HL-60/S4 treated with phorbol 12-myristate 13-acetate at 8.2 ng/mL for 4 days and 3 days (cell line): Measurements from ENCODE around the gene KNDC1.
"Not testable (repeated sequence)": the region's sequence is repeated elsewhere in the genome, so short reads cannot be mapped to it uniquely, and the experiment has no call there.

ENCODE experiments used
- in situ Hi-C: fragments of 300-500 bp; cut with MboI; formaldehyde crosslinking; loops from 2 replicates; pipeline ENCODE4 v1.15.0; 2022; ENCODE audit warnings: low sequenced_read_pairs

The KNDC1 gene

DNA sequence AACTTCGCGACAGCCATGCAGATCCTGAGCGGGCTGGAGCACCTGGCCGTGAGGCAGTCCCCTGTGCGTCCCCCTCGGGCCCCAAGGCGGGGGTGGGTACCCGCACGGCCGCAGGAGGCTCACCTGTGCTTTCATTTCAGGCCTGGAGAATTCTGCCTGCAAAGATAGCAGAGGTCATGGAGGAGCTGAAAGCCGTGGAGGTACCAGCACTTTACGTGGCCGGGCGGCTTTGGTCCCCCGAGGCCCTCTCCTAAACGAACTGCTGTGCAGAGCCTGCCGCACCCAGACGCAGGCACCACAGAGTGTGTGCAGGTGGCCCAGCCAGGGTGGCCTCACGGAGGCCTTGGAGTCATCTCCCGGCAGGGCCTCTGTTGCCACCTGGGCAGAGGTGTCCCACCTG lies 58.9 kb downstream of the KNDC1 start:
- in situ Hi-C loops = no loop called here

DNA sequence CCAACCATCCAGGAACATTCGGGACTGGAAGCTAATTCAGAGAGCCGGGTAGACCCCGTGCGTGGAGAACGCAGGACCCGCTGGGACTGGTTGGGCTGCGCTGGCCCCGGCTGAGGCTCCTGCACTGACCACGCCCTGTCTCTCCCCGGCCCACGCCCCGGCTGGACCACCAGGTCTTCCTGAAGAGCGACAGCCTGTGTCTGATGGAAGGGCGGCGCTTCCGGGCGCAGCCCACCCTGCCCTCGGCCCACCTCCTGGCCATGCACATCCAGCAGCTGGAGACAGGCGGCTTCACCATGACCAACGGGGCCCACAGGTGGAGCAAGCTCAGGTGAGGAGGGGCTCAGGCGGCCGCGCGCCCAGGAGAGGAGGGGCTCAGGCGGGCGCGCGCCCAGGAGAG lies 59.8 kb downstream of the KNDC1 start:
- in situ Hi-C loops = no loop called here

DNA sequence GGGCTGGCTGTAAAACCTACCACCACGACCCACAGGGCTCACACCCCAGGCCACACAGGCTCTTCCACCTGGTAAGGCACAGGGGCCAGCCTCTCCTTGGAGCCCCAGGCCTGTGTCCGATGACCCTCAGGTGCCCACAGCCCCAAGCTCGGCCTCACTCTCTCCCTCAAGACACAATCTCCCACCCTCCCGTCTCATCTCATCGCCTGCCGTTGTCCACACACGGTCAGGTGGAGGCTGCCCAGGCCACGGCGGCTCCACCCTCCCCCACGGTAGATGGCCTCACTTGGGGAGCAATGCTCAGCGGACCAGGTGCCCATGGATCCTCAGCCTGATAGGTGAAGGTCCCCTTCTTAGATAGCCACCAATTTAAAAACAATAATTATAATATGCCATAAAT lies 61.3 kb downstream of the KNDC1 start:
- in situ Hi-C loops = no loop called here

DNA sequence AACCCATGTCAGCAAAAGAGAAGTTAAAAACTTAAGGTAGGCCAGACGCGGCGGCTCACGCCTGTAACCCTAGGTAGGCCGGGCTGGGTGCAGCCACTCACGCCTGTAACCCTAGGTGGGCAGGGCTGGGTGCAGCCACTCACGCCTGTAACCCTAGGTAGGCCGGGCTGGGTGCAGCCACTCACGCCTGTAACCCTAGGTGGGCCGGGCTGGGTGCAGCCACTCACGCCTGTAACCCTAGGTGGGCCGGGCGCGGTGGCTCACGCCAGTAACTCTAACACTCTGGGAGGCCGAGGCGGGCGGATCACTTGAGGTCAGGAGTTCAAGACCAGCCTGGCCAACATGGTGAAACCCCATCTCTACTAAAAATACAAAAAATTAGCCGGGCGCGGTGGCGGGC lies 61.7 kb downstream of the KNDC1 start:
- in situ Hi-C loops = not testable (repeated sequence)

DNA sequence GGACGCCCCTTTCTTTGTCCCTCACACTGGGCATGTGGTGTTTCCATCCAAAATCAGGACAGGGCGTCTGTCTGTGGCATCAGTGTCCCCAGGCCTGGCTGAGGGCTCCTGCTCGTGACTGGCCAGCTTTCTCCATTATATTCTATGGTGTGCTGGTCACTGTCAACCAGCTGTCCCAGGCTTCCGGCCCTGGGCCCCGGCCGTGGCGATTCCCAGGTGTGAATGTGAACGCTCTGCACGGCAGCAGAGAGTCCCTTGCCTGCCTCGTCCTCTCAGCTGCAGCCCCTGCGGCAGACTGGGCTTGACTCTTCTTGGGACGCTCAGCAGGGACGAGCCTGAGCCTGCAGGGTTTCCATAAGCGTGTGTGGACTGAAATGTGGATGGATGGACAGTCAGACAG lies 64.1 kb downstream of the KNDC1 start:
- in situ Hi-C loops = no loop called here

DNA sequence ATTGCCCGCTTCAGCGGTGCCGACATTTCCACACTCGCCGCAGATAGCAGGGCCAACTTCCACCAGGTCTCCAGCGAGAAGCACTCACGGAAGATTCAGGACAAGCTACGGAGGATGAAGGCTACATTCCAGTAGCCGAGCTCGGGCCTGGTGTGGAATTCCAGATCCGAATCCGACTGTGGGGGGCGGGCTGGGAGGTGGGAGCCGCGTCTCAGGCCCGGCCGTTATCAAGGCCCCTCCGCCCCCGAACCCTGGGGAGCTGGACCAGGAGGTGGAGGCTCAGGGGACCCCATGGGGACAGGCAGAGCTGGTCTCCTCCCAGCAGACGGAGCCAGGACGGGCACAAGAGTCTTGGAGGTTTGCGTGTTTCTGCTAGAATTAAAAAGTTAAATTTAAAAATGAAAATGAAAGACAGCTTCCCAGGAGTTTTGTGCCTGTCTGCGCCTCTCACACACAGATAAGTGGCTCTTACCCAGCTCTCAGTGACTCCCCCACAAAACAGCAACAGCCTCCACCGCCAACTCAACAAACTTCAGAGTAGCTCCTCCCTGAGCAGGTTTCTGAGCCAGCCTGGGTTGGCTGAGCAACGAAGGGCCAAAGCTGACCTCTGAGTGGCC lies 64.8 kb downstream of the KNDC1 start:
- in situ Hi-C loops = no loop called here

DNA sequence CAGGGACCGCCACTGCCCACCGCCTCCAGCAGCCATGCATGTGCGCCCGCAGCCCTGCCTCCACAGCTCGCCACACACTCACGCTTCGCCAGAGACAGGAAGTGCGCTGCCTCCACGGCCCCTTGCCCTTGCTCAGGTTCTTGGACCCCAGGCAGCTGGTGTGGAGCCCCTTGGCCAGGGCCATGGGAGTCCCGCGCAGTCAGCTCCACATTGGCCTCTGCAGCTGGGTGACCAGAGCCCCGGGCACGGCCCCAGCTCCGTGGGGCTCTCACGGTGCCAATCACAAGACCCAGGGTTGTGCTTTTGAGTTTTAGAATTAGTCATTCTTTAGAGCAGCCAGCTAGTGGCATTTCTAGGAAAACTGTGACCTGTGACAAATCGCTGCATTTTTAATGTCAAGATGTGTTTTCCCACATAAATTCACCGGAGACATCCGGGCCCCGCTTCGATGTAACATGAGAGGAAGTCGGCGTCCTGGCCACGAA lies 65.7 kb downstream of the KNDC1 start:
- in situ Hi-C loops = no loop called here

DNA sequence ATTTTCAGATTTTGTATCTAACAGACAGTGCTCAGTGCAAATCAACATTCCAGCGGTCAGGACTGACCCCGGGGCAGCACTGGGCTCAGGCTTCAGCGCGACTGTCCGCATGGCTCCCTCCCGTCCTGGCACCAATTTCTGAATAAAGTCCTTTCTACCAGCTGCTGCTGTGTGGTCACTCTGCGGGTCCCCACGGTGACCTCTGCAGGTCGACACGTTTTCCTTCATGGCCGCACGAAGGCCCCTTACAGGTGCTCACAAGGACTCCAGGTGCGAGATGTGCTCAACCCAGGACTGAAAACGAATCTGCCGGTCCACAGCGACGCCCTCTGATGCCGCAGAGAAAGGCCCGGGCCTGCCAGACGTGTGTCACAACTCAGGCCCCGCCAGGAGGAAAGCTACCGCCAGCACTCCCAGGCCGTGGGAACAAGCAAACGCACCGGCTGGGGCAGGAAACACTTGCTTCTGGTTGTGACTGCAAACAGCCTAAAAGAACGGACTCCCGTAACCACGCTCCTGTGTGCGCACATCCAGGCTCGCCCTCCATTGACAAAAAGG lies 66.3 kb downstream of the KNDC1 start:
- in situ Hi-C loops = no loop called here

DNA sequence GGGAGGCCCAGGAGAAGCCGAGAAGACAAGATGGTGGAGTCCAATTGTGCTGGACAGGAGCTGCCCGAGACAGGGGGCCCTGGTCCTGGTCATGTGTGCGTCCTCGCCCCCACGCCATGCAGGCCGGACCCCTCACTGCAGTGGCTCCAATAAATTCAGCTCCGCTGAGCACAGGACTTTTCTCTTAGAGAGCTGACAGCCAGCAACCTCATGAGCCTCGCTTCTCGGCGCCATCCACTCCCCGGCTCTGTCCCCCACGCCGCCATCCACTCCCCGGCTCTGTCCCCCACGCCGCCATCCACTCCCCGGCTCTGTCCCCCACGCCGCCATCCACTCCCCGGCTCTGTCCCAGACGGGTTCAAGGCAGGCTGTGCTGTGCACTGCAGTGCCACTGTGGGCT lies 67.2 kb downstream of the KNDC1 start:
- in situ Hi-C loops = no loop called here

DNA sequence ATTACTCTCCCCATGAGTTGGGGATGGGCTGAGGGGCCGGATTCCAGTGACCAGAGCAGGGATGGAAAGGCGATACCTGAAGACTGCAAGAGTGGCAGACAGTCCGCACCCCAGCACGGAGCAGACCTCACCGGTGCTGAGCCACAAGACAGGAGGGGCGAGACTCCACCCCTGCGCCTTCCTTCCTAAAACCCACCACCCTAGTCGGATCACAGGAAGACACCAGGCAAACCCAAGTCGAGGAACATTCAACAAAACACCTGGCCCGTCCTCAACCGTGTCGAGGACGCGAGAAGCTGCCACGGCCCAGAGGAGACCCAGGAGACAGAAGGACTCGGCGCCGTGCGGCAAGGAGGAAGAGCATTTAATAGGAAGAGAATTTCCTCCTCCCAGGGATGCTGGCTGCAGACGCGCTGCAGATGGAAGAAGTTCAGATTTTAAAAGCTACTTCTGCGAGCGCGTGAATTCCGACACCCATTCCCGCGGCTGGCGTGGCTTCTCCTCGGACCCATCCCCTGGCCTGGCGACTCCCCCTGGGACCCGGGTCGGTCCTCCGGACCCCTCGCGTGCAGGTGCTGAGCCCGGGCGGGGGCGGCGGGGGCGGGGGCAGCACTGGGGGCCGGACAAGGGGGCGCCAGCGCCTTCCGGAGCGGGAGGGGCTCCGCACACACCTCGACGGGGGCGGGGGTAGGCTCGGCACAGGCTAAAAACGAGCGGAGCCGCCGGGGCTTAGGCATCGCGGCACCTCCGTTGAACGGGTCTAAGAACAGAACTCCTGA lies 69.4 kb downstream of the KNDC1 start:
- in situ Hi-C loops = no loop called here

DNA sequence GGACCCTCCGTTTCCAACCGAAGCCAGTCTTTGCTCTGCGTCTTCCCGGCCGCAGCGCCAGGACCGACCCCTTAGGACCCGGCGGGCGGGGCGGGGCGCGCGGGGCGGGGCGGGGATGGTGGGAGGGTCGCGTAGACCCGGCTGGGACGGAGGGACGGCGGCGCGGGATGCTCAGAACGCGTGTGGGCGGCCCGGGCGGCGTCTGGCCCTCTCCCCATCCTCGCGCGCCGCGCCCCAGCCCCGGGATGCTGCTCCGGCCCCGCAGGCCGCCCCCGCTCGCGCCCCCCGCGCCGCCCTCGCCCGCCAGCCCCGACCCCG lies 70.0 kb downstream of the KNDC1 start, which contains the start of gene UTF1:
UTF1 (plus strand) TSS at position 174 of the 318 bp plus-strand sequence; CDS start at position 246, 72 bp downstream.
- in situ Hi-C loops = no loop called here

DNA sequence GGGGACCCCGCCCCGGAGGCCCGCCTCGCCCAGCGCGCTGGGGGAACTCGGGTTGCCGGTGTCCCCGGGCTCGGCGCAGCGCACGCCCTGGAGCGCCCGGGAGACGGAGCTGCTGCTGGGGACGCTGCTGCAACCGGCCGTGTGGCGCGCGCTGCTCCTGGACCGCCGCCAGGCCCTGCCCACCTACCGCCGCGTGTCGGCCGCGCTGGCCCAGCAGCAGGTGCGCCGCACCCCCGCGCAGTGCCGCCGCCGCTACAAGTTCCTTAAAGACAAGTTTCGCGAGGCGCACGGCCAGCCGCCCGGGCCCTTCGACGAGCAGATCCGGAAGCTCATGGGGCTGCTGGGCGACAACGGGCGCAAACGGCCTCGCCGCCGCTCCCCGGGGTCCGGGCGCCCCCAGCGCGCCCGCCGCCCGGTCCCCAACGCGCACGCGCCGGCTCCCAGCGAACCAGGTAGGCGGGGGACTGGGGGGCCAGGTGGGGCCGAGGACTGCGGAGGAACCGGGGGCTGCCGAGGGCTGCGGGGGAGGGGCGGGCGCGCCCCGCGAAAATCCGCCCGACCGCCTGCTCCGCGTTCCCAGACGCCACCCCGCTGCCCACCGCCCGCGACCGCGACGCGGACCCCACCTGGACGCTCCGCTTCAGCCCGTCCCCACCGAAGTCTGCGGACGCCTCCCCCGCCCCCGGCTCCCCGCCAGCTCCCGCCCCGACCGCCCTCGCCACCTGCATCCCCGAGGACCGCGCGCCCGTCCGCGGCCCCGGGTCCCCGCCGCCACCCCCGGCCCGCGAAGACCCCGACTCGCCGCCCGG lies 70.6 kb downstream of the KNDC1 start:
- in situ Hi-C loops = no loop called here

DNA sequence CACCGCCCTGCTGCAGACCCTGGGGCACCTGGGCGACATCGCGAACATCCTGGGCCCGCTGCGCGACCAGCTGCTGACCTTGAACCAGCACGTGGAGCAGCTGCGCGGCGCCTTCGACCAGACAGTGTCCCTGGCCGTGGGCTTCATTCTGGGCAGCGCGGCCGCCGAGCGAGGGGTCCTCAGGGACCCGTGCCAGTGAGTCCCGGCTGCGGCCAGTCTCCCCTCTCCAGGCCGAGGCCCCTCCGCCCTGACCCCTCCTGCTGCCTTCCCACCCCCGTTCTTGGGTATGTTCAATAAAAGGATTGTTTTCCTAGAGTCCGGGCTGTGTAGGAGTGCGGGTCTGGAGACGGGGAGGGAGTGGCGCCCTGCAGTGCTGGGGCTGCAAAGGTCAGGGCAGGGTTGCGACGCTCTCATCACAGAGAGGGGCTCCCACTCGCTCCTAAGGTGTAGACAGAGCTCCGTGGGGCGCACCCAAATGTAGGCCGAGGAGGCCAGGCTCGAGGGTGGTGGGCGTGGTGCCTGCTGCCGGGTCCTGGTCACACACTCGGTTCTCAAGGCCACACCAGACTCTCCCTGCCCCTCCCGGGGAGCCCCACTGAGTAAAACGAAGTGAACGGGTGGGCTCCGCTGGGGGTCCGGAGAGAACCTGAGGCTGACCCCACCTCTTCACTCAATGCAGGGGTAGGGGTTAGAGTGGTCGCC lies 71.4 kb downstream of the KNDC1 start:
- in situ Hi-C loops = no loop called here

DNA sequence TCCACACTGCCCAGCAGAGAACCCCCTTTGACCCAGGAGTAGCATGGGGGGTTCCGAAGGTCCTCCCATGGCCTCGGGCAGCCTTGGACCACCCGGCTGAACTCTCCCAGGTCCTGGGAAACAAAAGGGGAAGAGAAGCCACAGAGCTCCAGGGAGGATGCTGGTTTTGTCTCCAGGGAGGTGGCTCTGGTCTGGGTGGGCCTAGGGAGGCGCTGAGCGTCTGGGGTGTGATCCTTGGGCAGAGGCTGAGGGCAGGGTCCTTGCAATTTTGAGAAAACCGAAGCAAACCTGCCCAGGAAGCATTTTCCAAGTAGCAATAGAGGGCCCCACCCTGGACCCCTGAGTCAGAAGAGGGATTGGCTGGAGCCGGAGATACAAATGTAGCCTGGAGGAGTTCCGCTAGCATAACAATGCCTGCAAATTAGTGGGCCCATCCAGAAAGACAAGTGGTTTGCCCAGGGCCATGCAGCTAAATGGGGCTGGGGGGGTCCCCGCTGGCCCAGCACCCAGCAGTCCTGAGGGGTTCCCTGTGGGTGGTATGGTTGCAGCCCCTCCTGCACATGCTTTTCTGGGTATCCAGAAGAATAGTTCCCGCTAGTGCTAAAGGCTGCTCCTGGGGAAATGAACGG lies 72.0 kb downstream of the KNDC1 start:
- in situ Hi-C loops = no loop called here

DNA sequence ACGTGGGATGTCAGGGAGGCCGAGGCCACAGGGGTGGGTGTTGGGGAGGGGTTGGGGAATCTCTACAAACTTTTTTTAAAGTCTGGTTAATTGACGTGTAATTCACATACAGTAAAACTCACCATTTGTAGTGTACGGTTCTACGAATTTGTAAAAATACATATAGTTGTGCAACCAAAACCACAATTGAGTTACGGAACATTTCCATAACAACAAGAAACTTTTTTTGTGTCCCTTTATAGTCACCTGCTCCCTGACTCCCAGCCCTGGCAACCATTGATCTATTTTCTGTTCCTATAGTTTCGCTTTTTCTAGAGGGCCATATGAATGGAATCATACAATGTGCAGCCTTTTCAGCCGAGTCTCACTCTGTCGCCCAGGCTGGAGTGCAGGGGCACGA lies 74.8 kb downstream of the KNDC1 start:
- in situ Hi-C loops = not testable (repeated sequence)

DNA sequence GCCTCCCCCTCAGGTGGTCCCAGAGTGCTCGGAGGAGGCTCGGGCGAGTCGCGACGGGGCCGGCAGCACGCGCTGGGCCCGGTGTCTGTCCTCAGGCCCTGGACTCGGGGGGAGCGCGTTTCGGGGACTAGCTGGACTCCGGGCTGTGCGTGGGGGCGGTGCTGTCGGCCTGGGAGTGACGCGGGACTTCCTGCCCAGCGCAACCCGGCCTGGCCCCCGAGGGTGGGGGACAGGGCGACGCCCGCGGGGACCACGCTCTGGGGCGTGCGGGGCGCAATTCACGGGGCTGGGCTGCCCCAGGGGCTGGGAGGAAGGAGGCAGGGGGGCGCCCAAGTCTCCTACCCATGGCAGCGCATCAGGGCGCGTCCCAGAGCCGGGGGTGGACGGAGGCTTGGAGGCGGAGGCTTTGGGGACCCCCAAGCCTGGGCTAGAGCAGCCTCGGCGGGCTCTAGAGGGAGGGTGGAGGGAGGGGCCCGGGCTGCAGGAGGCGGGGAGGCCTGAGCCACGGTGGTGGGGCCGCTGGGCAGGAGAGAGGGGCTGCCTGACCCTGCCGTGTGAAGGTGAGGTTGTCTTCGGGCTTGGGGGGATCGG lies 75.3 kb downstream of the KNDC1 start:
- in situ Hi-C loops = no loop called here

DNA sequence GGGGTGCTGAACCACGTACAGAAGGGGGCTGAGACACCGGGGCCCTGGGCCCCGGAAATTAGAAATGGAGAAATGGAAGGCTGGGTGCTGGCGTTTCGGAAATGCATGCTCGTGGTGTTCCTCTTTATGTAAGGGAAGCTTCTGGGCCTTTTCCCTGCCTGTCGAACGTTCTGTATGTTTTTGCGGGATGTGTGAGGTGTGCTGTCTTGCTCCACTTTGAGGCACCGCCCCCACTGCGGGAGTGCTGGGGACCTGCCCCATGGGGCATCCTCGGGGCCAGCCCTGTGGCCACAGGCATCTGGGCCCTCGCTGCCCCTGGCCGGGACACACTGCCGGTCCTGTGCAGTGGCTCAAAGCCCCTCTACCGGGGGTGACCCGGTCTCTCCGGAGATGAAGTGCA lies 75.9 kb downstream of the KNDC1 start:
- in situ Hi-C loops = no loop called here

DNA sequence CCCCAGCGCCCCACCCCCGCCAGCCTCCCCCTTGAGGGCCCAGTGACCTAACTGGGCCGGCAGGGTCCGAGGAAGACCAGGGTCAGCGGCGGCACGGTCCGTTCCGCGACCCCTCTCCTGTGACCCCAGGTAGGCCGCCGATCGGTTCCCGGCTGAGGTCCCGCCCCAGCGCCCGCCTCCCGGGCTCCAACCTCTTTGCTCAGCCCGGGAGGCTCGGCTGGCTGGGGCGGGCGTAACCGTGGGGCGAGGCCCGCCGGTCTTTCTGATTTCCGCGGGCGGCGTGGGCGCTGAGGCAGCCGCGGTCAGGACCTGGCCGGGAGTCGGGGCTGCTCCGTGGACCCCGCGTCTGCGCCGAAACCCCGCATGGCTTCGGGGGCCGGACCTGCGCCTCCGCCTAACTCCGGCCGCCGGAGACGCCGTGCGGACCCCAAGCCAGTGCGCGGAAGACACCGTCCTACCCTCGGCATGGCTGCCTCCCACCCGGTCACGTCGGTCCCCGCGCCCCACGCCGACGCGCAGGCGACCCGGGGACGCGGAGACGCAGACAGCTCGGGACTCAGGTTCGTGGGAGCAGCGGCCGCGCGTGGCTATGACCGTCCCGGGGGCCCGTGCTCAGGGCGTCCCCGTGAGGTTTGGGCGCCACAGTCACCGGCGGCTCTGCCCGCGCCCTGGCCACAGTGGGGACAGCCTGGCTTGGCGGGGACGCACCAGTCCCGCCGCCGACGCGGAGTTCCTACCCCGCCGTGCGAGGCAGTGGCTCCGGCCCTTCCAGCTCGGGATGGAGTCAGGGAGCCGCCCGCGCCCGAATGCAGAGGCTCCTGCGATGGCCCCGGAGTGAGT lies 76.6 kb downstream of the KNDC1 start:
- in situ Hi-C loops = no loop called here

DNA sequence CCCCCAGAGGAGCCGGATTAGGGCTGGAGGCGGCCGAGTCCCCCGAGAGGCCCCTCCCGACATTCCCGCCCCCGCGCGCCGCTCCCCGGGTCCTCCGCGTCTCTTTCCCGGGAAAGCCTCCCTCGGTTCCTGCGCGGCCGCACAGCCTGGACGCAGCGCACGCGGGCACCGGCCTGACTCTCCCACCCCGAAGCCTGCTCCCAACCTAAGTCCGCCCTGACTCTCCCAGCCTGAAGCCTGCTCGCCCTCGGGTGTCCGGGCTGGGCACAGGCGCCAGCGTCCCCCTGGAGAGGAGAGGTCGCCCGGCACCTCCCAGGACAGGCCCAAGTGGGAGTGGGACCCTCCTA lies 77.2 kb downstream of the KNDC1 start:
- in situ Hi-C loops = no loop called here
